Measurements from ENCODE around the gene ESR2.

DNA sequence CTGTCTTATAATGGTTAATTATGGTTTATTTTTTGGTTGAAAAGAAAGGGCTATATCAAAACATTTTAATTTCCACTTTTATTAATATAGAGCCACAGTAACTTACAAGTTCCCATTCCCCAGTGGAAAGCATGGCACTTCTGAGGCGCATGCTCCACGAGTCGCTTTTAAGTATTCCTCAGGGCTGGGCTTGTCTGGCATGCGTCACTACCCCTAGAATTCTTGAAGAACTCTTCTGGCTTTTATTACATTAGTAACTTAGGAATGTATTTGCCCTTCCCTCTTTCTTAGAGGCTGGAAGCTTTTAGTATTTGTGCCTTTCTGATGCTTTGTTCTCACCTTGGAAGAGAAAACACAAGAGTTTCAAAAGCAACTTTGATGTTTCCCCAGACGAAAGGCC is 81.1 kb downstream of the ESR2 start:
- TF ChIP-seq, protein P1, sequence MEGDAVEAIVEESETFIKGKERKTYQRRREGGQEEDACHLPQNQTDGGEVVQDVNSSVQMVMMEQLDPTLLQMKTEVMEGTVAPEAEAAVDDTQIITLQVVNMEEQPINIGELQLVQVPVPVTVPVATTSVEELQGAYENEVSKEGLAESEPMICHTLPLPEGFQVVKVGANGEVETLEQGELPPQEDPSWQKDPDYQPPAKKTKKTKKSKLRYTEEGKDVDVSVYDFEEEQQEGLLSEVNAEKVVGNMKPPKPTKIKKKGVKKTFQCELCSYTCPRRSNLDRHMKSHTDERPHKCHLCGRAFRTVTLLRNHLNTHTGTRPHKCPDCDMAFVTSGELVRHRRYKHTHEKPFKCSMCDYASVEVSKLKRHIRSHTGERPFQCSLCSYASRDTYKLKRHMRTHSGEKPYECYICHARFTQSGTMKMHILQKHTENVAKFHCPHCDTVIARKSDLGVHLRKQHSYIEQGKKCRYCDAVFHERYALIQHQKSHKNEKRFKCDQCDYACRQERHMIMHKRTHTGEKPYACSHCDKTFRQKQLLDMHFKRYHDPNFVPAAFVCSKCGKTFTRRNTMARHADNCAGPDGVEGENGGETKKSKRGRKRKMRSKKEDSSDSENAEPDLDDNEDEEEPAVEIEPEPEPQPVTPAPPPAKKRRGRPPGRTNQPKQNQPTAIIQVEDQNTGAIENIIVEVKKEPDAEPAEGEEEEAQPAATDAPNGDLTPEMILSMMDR (IDR thresholded peaks at IDR 0.05; ENCODE audit: low read depth, low read length) = no peak
- TF ChIP-seq EZH2phosphoT487 (IDR thresholded peaks at IDR 0.05; ENCODE audit: low read depth) = no peak

All from OCI-LY3 (cell line).